GM12891 (cell line): ENCODE measurements around the gene FAM187B.
A peak's percentile ranks its signal among the peaks of the same experiment; 100 is the strongest.

Experiments used
- DNase-seq: peaks from one replicate; pipeline ENCODE4 v3.0.0; 2011; ENCODE audit warnings: low spot score; ENCODE audit not compliant: insufficient read length
- FAIRE-seq: peaks from 2 replicates; lab custom pipeline; 2011; peaks lifted over from hg19 to GRCh38; lab: Jason Lieb, UNC
- PAX5 ChIP-seq: IDR thresholded peaks from 2 replicates; pipeline ENCODE4 v1.6.1; 2011; ENCODE audit warnings: low read length, moderate library complexity, mild to moderate bottlenecking; ENCODE audit not compliant: insufficient read depth, severe bottlenecking
- POLR2A ChIP-seq: IDR thresholded peaks from 2 replicates; pipeline ENCODE4 v1.6.1; 2011; ENCODE audit warnings: low read depth, low read length, control low read depth
- POLR2AphosphoS5 ChIP-seq: IDR thresholded peaks from 2 replicates; pipeline ENCODE4 v1.6.1; 2011; ENCODE audit warnings: low read depth, low read length, control low read depth
- POU2F2 ChIP-seq: IDR thresholded peaks from 2 replicates; pipeline ENCODE4 v1.6.1; 2011; ENCODE audit warnings: low read depth, mild to moderate bottlenecking, control low read depth, low read length, moderate library complexity
- SPI1 ChIP-seq: IDR thresholded peaks from 2 replicates; pipeline ENCODE4 v1.6.1; 2011; ENCODE audit warnings: low read depth, low read length, control low read depth
- TAF1 ChIP-seq: IDR thresholded peaks from 2 replicates; pipeline ENCODE4 v1.6.1; 2011; ENCODE audit warnings: low read depth, low read length, control low read depth

The FAM187B gene

DNA sequence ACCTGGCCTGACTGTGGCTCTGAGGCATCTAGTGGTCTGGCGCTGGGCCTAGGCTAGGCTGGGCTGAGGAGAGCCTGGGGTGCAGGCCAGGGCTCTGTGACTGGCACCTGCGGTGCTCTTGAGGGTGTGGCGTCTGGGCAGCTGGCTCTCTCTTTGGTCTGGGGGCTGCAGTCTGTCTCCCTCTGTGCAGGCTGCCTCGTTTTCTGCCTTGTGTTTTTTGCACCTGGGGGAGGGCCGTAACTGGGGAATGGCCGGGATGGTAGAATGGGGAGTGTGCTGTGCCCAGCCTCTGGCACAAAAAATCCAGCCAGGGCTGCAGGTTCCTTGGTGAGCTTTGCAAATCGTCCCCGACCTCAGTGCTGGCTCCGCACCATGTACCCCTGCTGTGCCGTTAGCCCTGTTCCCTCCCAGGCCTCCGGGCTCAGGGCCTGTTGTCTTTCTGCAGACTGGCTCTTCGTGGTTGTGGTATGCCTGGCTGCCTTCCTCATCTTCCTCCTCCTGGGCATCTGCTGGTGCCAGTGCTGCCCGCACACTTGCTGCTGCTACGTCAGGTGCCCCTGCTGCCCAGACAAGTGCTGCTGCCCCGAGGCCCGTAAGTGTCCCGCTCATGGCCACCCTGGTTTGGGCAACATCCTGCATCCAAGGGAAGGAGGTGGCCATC, 33.7 kb upstream of the FAM187B start:
- DNase-seq (no peak), FAIRE-seq (no peak)
- TF ChIP-seq POU2F2 (no peak), POLR2AphosphoS5 (no peak), TAF1 (no peak), PAX5 (no peak), SPI1 (no peak)

DNA sequence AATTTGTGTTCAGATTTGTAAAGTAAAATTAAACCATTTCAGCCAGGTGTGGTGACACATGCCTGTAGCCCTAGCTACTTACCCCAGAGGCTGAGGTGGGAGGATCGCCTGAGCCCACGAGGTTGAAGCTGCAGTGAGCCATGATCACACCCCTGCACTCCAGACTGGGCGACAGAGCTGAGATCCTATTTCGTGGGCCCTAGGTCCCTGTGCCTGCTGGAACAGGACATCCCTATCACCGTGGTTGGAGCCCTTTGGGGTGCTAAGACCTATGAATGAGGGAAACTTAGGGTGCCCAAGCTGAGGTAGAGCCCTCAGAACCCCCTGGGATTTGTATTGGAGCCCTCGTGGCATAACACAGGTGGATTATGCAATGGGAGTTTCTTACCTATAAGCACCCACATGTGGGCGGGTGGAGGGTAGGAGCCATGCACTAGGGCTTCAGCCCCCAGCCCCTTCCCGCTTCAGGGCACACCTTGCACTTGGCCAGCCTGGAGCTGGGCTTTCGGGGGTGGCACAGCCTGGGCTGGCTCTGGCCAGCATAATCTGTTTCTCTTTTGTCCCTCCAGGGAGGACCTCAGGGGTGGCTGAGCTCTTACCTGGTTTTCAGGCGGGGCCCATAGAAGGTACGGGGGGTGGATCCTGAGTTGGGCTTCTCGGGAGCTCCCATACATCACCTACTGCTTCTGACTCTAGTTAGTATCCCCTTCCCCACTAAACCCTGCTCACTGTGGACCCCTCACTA, 33.0 kb upstream of the FAM187B start:
- no peak for FAIRE-seq
- DNase-seq = no peak
- TF ChIP-seq POLR2A (no peak), SPI1 (no peak), PAX5 (no peak), TAF1 (no peak), POU2F2 (no peak), POLR2AphosphoS5 (0 out of 2 replicates have a peak, but pooled peaks have one; percentile 14)

DNA sequence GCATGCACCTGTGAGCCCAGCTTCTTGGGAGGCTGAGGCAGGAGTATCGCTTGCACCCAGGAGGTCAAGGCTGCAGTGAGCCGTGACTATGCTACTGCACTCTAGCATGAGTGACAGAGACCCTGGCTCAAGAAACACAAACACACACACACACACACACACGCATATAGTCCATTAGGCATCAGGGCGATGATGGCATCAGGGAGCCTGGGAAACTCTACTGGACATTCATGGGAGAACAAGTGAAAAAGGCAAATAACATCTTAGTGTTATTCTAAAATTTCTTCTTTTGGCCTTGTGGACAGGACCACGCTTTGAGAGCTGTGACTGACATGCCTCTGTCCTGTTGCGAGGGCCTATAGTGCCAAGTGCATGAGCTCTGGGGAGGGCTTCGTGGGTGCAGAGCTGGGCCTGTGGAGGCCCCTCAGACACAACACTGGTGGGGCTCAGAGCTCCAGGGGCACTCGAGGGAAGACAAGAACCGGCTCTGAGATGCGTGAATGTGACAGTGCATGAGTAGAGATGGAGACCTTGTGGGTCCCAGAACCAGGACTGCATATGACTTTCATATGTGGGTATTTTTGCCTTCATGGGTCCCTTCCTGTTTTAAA, 32.3 kb upstream of the FAM187B start:
- no peak for TF ChIP-seq SPI1
- no peak for TF ChIP-seq TAF1
- TF ChIP-seq POLR2A = no peak
- no peak for TF ChIP-seq POLR2AphosphoS5
- TF ChIP-seq POU2F2 = no peak
- TF ChIP-seq PAX5 = no peak
- DNase-seq = no peak
- no peak for FAIRE-seq

DNA sequence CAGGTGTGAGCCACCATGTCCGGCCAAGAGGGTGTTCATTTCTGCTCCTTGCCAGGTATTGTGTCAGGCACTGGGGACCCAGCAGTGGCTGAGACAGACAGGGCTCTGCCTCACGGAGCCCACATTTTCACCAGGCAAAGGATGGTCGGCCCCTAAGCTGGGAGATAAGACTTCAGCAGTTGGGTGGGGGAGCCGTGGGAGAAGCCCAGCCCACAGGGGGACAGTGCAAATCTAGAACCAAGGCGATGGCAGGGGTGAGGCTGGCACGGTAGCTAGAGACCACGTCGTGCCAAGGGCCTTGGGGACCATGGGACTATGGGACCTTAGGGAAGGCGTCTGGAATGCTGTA, 28.5 kb upstream of the FAM187B start:
- no peak for TF ChIP-seq SPI1
- no peak for TF ChIP-seq POLR2AphosphoS5
- no peak for TF ChIP-seq PAX5
- TF ChIP-seq TAF1 = no peak
- no peak for DNase-seq
- FAIRE-seq = no peak

DNA sequence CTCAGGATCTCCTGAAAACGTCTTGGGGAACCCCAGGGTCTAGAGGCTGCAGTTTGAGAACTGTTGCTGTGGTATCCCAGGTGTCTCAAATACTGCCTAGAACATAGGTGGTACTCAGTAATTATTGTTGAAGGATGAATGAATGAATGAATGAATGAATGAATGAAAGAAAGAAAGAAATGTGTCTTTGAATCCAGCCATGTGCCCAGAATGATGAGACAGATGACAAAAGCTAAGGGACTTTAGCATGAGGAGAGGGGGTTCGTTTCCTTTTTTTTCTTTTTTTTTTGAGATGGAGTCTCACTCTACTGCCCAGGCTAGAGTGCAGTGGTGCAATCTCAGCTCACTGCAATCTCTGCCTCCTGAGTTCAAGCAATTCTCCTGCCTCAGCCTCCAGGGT, 28.0 kb upstream of the FAM187B start:
- no peak for FAIRE-seq
- no peak for TF ChIP-seq POU2F2
- TF ChIP-seq SPI1 = no peak
- no peak for TF ChIP-seq POLR2A
- no peak for TF ChIP-seq TAF1
- TF ChIP-seq POLR2AphosphoS5 = no peak
- no peak for TF ChIP-seq PAX5

DNA sequence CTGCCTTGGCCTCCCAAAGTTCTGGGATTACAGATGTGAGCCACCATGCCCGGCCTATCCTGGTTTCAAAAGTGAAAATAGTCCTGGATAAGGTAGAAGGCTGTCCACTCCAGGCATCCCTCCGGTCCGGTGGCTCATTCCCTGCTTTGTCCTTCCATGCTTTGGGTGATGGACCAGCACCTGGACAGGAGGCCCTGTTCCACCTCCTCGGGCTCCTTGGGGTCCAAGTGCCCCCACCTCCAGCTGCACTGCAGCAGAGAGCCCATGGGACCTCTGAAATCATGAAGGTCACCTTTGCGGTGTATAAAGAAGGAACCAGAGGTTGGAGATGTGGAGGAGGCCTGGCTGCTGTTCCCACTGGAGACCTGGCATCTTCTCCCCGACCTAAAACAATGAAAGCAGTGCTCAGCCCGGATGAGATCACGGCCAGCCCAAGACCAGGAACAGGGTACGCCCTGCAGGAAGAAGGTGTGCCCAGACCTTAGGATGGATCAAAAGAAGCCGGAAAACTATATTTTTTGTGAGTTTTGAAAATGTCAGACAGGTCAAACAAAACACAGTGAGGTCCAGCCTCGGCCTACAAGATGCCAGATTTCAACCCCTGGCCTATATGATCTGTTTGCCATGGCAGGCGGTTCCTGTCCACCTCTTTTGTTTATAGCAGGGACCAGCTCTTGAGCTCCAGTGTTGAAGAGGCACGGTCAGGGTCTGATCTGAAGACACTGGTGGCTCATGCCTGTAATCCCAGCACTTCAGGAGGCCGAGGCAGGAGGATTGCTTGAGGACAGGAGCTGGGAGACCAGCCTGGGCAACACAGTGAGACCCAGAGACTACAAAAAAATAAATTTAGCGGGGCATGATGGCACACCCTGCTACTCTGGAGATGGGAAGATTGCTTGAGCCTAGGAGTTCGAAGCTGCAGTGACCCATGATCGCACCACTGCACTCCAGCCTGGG, 26.1 kb upstream of the FAM187B start:
- TF ChIP-seq SPI1 = no peak
- no peak for TF ChIP-seq TAF1
- no peak for TF ChIP-seq POLR2A
- TF ChIP-seq POLR2AphosphoS5 = no peak
- TF ChIP-seq PAX5 = no peak
- no peak for TF ChIP-seq POU2F2

More for the DNA sequence above, 28.0 kb upstream of the FAM187B start:
- DNase-seq = no peak

DNA sequence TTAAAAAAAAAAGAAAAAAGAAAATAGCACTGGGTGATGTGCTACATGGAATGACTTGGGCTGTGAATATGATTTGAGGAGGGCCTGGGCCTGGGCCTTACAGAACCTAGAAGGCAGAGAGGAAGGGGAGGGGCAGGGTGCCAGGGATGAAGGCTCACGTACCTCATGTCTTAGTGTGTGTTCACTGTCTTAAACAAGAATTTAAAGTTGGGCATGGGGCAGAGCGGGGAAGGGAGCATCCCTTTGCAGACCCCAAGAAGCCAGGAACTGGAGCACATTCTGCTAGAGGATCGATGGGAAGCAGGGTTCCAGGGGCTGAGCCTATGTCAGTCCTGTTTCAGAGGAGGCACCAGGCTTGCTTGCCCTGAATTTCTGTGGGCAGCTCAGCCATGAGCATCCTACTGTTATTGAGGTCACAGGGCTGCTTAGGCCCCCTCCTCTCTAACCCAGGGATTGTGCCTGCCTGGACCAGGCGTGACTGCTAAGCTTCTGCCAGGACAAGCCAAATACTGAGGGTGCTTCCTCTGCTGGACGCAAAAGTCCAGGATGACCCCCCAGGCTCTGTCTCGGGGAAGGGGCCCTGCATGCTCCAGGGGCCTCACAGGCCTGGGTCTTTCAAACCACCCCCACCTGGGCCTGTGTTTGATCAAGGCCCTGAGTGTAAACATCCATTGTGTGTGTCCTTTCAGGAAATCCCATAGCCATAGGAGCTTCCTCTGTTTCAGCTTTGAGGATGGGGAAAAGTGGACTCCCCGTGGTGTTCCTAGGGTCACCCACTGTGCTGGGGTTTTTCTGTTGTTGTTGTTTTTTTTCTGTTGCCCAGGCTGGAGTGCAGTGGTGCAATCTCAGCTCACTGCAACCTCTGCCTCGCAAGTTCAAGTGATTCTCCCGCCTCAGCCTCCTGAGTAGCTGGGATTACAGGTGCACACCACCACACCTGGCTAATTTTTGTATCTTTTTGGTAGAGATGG, 25.1 kb upstream of the FAM187B start:
- no peak for DNase-seq
- no peak for FAIRE-seq
- TF ChIP-seq TAF1 (no peak), POLR2AphosphoS5 (no peak), SPI1 (no peak), POU2F2 (no peak), POLR2A (no peak), PAX5 (no peak)

More for the DNA sequence above, 26.1 kb upstream of the FAM187B start:
- FAIRE-seq = no peak
- no peak for DNase-seq

DNA sequence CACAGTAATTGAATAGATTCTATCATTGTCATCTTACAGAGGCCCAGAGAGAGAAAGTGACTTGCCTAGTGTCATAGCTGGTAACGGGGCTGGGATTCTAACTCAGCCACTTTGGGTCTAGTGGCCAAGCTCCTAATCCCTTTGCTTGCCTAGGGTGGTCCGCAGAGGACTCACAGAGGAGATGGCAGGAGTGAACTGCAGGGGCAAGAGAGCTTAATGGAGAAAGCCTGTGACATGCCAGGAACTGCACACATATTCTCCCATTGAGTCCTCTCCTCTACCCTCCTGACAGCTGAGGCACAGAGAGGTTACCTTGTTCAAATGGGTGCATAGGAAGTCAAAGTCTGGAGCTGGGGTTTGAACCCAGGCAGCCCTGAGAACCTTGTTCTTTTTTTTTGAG, 22.9 kb upstream of the FAM187B start:
- FAIRE-seq (no peak), DNase-seq (no peak)
- TF ChIP-seq PAX5 (no peak), TAF1 (no peak), SPI1 (no peak), POU2F2 (no peak), POLR2AphosphoS5 (no peak), POLR2A (no peak)
